Smooth muscle cell (in vitro differentiated cells): ENCODE measurements around the gene TTC8. TPM values are rescaled to one million over a fixed set of nuclear protein-coding genes. Genes with fewer than 3 reads are reported as not detected.

Experiments
- DNase-seq: peaks from one replicate; lab custom pipeline; 2025; ENCODE audit not compliant: unreplicated experiment; lab: John Stamatoyannopoulos, UW
- H2AFZ ChIP-seq: fragments of 200-600 bp; sonication (generic); 2 replicates; pipeline ENCODE4 v1.6.0; 2016; ENCODE audit warnings: antibody characterized with exemption, low read depth, mild to moderate bottlenecking
- H3F3A ChIP-seq: fragments of 200-600 bp; sonication (generic); 2 replicates; pipeline ENCODE4 v1.6.0; 2017; ENCODE audit warnings: antibody characterized with exemption, low read depth
- H3K27ac ChIP-seq: fragments of 200-600 bp; sonication (generic); 2 replicates; pipeline ENCODE4 v1.5.1; 2016; ENCODE audit warnings: low read depth, mild to moderate bottlenecking
- H3K27me3 ChIP-seq: fragments of 200-600 bp; sonication (generic); 2 replicates; pipeline ENCODE4 v1.6.1; 2016; ENCODE audit warnings: low read depth, mild to moderate bottlenecking
- H3K36me3 ChIP-seq: fragments of 200-600 bp; sonication (generic); 2 replicates; pipeline ENCODE4 v1.5.1; 2016; ENCODE audit warnings: low read depth
- H3K4me1 ChIP-seq: fragments of 200-600 bp; sonication (generic); 2 replicates; pipeline ENCODE4 v1.5.1; 2016; ENCODE audit warnings: low read depth
- H3K4me2 ChIP-seq: fragments of 200-600 bp; sonication (generic); 2 replicates; pipeline ENCODE4 v1.6.0; 2016; ENCODE audit warnings: mild to moderate bottlenecking
- H3K4me3 ChIP-seq: fragments of 200-600 bp; sonication (generic); 2 replicates; pipeline ENCODE4 v1.5.1; 2016; ENCODE audit warnings: mild to moderate bottlenecking
- H3K79me2 ChIP-seq: fragments of 200-600 bp; sonication (generic); 2 replicates; pipeline ENCODE4 v1.6.0; 2016; ENCODE audit warnings: low read depth, mild to moderate bottlenecking
- H3K9ac ChIP-seq: fragments of 200-600 bp; sonication (generic); 2 replicates; pipeline ENCODE4 v1.6.0; 2016; ENCODE audit warnings: low read depth
- H3K9me3 ChIP-seq: fragments of 200-600 bp; sonication (generic); replicated peaks from 2 replicates; pipeline ENCODE4 v1.5.1; 2016; ENCODE audit warnings: low read depth
- H4K20me1 ChIP-seq: fragments of 200-600 bp; sonication (generic); 2 replicates; pipeline ENCODE4 v1.6.0; 2016; ENCODE audit warnings: low read depth
- CTCF ChIP-seq: fragments of 200-600 bp; sonication (generic); IDR thresholded peaks from 2 replicates; pipeline ENCODE4 v1.5.1; 2017; ENCODE audit warnings: borderline replicate concordance, mild to moderate bottlenecking, antibody characterized with exemption; ENCODE audit not compliant: insufficient read depth, poor library complexity, severe bottlenecking
- WGBS: methylation state at CpG from one replicate; pipeline ENCODE4 v1.1.7; 2016; ENCODE audit warnings: low lambda C conversion rate; 5-methylcytosine and 5-hydroxymethylcytosine counted together
- polyA plus RNA-seq: library from polyadenylated mRNA; unstranded; fragments of >200 nt; fragmentation: Nextera tagmentation; extraction: Ambion mirVana; gene quantifications from 2 replicates; pipeline ENCODE4 v1.2.1, GENCODE V29; 2016
- total RNA-seq: library from RNA; depleted of rRNA; stranded (reverse); fragments of >200 nt; gene quantifications from 2 replicates; pipeline ENCODE4 v1.2.3, GENCODE V29; 2014

The TTC8 gene
- total and polyA plus RNA-seq, 2 experiments from 2014 or later, result 20.0 to 58.9 TPM

GRCh38 chr14:88848571-88848970 is 24.1 kb downstream of the TTC8 start:
- no peak overlapping the region for H3K9ac ChIP-seq
- H3K36me3 ChIP-seq, result no peaks in the 10 kb centered on the region
- no peaks in the 10 kb centered on the region for H3K79me2 ChIP-seq
- no peak overlapping the region for H3K4me3 ChIP-seq
- no peaks in the 10 kb centered on the region for H3F3A ChIP-seq
- TF ChIP-seq CTCF, result no peak
- no peaks in the 10 kb centered on the region for H3K4me1 ChIP-seq
- no peaks in the 10 kb centered on the region for H4K20me1 ChIP-seq
- no peak overlapping the region for H2AFZ ChIP-seq
- H3K9me3 ChIP-seq, result no peaks in the 10 kb centered on the region
- H3K27me3 ChIP-seq, result no peaks in the 10 kb centered on the region
- no peak overlapping the region for H3K27ac ChIP-seq
- no peak for DNase-seq
- WGBS, result 76% methylated on average over 1 of the region's 1 CpG
- H3K4me2 ChIP-seq, result no peak overlapping the region

- no peak overlapping the region for H3K9ac ChIP-seq
- no peak for TF ChIP-seq CTCF
- no peak overlapping the region for H3K27ac ChIP-seq
Measured at GRCh38 chr14:88849716-88850115, 25.3 kb downstream of the TTC8 start.

GRCh38 chr14:88851587-88851986 is 27.1 kb downstream of the TTC8 start:
- no peak for TF ChIP-seq CTCF

More at GRCh38 chr14:88849716-88850115, 25.3 kb downstream of the TTC8 start:
- Histone ChIP-seq H3K4me1 (no peaks in the 10 kb centered on the region), H3K9me3 (no peaks in the 10 kb centered on the region), H3K79me2 (no peaks in the 10 kb centered on the region), H3F3A (no peaks in the 10 kb centered on the region), H3K4me2 (no peak overlapping the region), H3K27me3 (no peaks in the 10 kb centered on the region), H3K36me3 (no peaks in the 10 kb centered on the region), H4K20me1 (no peaks in the 10 kb centered on the region), H2AFZ (no peak overlapping the region), H3K4me3 (no peak overlapping the region)
- no peak for DNase-seq
- WGBS, result 94% methylated on average over 2 of the region's 2 CpGs

GRCh38 chr14:88852632-88853031 is 28.2 kb downstream of the TTC8 start:
- Histone ChIP-seq H3K36me3 (no peaks in the 10 kb centered on the region), H3K27me3 (no peaks in the 10 kb centered on the region), H3K9ac (no peak overlapping the region), H3K27ac (no peak overlapping the region), H3K4me2 (no peak overlapping the region), H3K4me1 (no peaks in the 10 kb centered on the region), H3K79me2 (no peaks in the 10 kb centered on the region), H3F3A (no peaks in the 10 kb centered on the region), H4K20me1 (no peaks in the 10 kb centered on the region), H3K4me3 (no peak overlapping the region), H3K9me3 (no peaks in the 10 kb centered on the region), H2AFZ (no peak overlapping the region)
- no peak for TF ChIP-seq CTCF
- WGBS, result 55% methylated on average over 1 of the region's 1 CpG
- no peak for DNase-seq

More at GRCh38 chr14:88851587-88851986, 27.1 kb downstream of the TTC8 start:
- H3K36me3 ChIP-seq, result no peaks in the 10 kb centered on the region
- no peak overlapping the region for H2AFZ ChIP-seq
- no peaks in the 10 kb centered on the region for H3K27me3 ChIP-seq
- no peaks in the 10 kb centered on the region for H3F3A ChIP-seq
- H3K27ac ChIP-seq, result no peak overlapping the region
- H4K20me1 ChIP-seq, result no peaks in the 10 kb centered on the region
- no peak overlapping the region for H3K9ac ChIP-seq
- no peak for DNase-seq
- H3K4me3 ChIP-seq, result no peak overlapping the region
- no peaks in the 10 kb centered on the region for H3K79me2 ChIP-seq
- no peak overlapping the region for H3K4me2 ChIP-seq
- no peaks in the 10 kb centered on the region for H3K4me1 ChIP-seq
- WGBS, result 65% methylated on average over 1 of the region's 1 CpG
- no peaks in the 10 kb centered on the region for H3K9me3 ChIP-seq
